ENCODE data around the gene NRSN2. TPM values are rescaled to one million over a fixed set of nuclear protein-coding genes. Genes with fewer than 3 reads are reported as not detected.
A peak's percentile ranks its signal among the peaks of the same experiment; 100 is the strongest.

Gene NRSN2
- total RNA-seq, 1 experiment from 2014 or later = 22.7 TPM

DNA sequence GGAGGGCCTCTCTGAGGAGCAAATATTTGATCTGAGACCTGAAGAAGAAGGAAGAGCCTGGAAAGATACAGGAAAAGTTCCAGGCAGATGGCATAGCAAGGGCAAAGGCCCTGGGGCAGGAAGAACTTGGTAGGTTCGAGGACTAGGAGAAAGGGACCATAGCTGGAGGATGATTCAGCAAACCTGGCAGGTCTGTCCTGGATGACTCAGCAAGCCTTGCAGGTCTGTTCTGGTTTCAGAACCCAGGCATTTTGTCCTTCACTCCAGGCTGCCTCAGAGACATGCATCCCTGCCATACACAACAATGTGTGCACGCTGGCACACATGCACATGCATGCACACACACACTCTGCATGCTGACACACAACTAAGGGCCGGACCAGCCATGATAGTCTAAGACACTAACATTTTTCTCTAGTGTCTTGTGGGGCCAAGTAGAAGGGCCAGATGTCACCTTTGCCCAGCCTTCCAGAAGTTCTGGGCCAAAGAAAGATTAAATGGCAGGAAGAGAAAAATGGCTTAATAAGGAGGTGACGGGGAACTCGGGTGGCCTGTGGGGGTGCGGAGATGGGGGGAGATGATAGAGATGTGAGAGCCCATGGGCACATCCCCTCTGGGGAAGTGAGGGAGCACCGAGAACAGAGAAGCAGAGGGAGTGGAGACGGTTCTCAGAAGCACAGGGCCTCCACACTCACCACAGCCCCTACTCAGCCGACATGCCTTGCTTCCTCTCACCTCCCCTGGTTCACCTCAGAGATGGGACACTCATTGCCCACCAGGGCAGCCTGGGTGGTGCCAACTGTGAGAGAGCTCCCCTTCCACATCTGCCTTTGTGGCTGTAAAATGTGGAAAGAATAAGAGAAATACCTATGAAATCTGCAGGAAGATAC lies 18.2 kb downstream of the NRSN2 start:
- peaks cover 3% of the 10 kb centered on the region for H4K20me1 ChIP-seq (ENCODE audit: control insufficient read depth, insufficient read depth, insufficient read length)
- Mint-ChIP-seq H3K27ac (peak overlapping the region in 1 of 3 experiments; percentile 31; a peak in 1 of 7 replicates), H3K27me3 (ENCODE audit: low read depth) (peaks cover 5% of the 10 kb centered on the region), H3K36me3 (ENCODE audit: insufficient read depth in 1 of 3, low read depth in 3 of 3) (no peaks in the 10 kb centered on the region), H3K9me3 (no peaks in the 10 kb centered on the region), H3K4me1 (peaks cover 11 to 13% of the 10 kb centered on the region in 2 experiments), H3K4me3 (no peak overlapping the region)
- no peaks in the 10 kb centered on the region for H3K27me3 ChIP-seq (ENCODE audit: insufficient read depth, low read length)
- no peak overlapping the region for H4K5ac ChIP-seq (ENCODE audit: insufficient read length, low read depth, low read length)
- H3K4me1 ChIP-seq (ENCODE audit: insufficient read depth, low read length) = no peaks in the 10 kb centered on the region; the same call in 1 of the 2 replicates
- no peak overlapping the region for H2AFZ ChIP-seq (ENCODE audit: low read length)
- no peak overlapping the region for H2BK120ac ChIP-seq (ENCODE audit: low read depth, low read length, poor library complexity, severe bottlenecking)
- no peak overlapping the region for H2BK20ac ChIP-seq (ENCODE audit: low read depth, low read length, poor library complexity, severe bottlenecking)
- H3K9me3 ChIP-seq (ENCODE audit: control insufficient read depth, low read depth, low read length) = no peaks in the 10 kb centered on the region
- H3K79me2 ChIP-seq (ENCODE audit: insufficient read depth, low read length) = no peaks in the 10 kb centered on the region
- no peak overlapping the region for H2BK12ac ChIP-seq (ENCODE audit: insufficient read length, low read depth, low read length)
- no peak overlapping the region for H2BK5ac ChIP-seq (ENCODE audit: insufficient read length, low read length)
- no peak overlapping the region for H3K27ac ChIP-seq (ENCODE audit: insufficient read length, low read depth, low read length)
- no peaks in the 10 kb centered on the region for H3K79me1 ChIP-seq (ENCODE audit: insufficient read depth, low read depth, low read length, poor library complexity, severe bottlenecking)
- H3K4ac ChIP-seq (ENCODE audit: low read depth, low read length) = no peak overlapping the region
- H2AK5ac ChIP-seq (ENCODE audit: insufficient read length, low read length) = no peak overlapping the region
- no peak overlapping the region for H3K9ac ChIP-seq (ENCODE audit: extremely low read depth, insufficient read length, low read length)
- H3K4me2 ChIP-seq (ENCODE audit: insufficient read depth, insufficient read length, low read length) = no peak overlapping the region
- no peak overlapping the region for H3K23ac ChIP-seq (ENCODE audit: insufficient read length, low read depth, low read length)
- no peak overlapping the region for H3K14ac ChIP-seq (ENCODE audit: insufficient read depth, low read length)
- no peak overlapping the region for H4K8ac ChIP-seq (replicated peaks; ENCODE audit: insufficient read length, low read depth, low read length)
- no peak overlapping the region for H3T11ph ChIP-seq (ENCODE audit: low read length)
- TF ChIP-seq CTCF (conservative IDR thresholded peaks at IDR 0.05) = no peak
- no peaks in the 10 kb centered on the region for H3K23me2 ChIP-seq (ENCODE audit: insufficient read length, low read depth, low read length, poor library complexity, severe bottlenecking)
- no peak overlapping the region for H3K18ac ChIP-seq (ENCODE audit: insufficient read length, low read depth, low read length)
- no peak overlapping the region for H2BK15ac ChIP-seq (ENCODE audit: low read depth, low read length)
- WGBS (ENCODE audit: extremely low coverage, insufficient read length, low lambda C conversion rate) = no CpG with 5 or more reads among the region's 9 CpGs
- no peak overlapping the region for H3K56ac ChIP-seq (ENCODE audit: insufficient read length, low read depth, low read length)
- no peak overlapping the region for H4K91ac ChIP-seq (ENCODE audit: insufficient read length, low read depth, low read length)
- DNase-seq = no peak
